Activated CD4-positive, alpha-beta T cell treated with anti-CD3 and anti-CD28 coated beads, Interleukin-2, amount 50 U/mL, for 4 hours (primary cell): Measurements from ENCODE around the gene ERVFRD-1.

Experiments
- DNase-seq, 2 experiments: peaks; one replicate each; pipeline ENCODE4 v3.0.0-alpha.2; 2020

ERVFRD-1 gene

DNA sequence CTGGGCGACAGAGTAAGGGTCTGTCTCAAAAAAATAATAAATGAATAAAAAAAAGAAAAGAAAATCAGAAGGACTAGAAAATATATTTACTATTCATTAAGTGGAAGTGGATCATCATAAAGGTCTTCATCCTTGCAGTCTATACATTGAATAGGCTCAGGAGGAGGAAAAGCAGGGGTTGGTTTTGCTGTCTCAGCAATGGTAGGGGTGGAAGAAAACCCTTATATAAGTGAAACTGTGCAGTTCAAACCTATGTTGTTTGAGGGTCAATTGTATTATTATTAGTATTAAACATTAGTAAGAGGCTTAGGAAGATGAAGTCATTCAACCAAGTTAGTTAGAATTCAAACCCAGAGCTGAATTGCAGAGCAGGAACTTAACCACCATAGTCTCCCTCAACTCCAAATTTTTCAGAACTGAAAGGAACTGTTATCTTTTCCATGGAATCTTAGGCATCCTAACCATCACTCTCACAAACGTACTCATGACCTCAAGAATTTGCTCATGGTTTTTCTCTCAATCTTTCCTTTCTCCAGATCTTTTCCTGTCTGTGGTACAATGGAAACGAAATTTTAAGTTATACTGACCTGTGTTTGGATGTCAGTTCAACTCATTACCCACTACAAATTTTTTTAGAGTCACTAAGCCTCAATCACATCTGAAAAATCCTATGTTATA is 25.6 kb downstream of the ERVFRD-1 start:
- DNase-seq, result no peak

DNA sequence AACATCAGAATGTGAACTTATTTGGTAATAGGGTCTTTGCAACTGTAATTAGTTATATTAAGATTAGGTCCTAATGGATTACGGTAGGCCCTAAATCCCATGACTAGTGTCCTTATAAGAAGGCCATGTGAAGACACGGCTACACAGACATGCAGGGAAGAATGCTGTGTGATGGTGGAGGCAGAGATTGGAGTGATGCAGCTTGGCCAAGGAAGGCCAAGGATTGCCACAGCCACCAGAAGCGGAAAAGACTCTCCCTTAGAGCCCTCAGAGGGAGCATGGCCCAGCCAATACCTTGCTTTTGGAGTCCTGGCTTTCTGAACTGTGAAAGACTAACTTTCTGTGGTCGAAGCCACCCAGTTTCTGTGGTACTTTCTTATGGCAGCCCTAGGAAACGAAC is 27.6 kb downstream of the ERVFRD-1 start:
- no peak for DNase-seq

DNA sequence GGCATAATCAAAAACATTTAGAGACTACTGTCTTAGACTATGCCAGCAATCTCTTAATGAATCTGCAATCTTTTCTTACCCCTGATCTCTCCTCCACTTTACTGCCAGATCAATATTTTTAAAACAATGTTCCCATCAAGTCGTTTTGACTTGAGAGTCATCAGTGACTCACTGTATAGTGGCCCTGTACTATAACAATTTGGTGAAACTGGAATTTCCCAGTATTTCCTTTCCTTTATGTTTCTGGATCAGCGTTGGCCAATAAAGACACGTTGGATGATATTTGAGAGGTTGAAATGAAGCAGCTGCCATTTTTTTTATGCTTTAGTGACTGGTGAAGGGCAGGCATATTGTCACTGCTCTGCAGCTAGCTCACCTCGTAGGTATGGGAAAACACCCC is 28.0 kb downstream of the ERVFRD-1 start:
- no peak for DNase-seq

DNA sequence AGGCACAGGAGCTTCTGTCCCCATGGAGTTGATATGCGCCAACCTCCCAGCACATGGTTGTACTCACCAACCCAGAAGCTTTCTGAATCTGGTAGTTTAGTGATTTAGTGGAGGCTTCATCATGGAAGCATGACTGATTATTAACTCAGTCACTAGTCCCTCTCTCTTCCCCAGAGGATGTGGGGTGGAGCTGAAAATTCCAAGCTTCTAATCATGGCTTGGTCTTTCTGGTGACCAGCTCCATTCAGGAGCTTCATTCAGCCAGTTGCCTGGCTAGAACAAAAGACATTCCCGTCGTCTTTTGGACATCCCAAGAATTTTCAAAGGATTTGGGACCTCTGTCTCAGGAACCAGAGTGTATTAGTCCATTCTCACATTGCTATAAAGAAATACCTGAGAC is 31.2 kb downstream of the ERVFRD-1 start:
- DNase-seq, result no peak

DNA sequence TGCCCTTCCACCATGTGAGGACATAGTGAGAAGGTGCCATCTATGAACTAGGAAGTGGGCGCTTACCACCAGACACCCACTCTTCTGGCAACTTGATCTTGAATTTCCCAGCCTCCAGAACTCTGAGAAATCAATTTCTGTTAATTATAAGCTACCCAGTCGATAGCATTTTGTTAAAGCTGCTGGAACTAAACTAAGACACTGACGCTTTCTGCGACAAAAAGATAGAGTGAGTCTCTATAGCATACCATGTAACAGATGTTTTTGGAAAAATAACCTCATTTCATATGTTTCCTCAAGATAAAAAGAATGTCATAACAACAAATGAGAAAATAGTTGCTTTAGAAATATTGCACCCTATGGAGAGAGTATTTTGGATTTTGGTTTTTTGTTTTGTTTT is 33.3 kb downstream of the ERVFRD-1 start:
- DNase-seq, result no peak

DNA sequence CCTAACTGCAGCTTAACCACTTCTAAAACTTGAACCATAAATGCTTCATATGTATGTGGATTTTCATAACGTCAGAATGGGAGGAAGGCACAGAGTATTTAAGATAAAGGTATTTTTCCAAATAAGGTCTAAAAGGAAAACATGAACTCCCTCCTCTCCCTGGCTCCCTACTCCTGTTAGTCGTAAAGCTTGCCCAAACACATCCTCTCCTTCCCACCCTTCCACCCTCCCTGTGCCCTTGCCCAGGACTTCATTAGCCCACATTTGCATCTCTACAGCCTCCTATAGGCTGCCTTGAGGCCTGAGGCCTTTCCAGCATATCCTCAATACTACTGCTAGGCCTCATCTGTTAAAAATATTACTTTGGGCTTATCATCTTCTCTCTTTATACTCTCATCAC is 35.0 kb downstream of the ERVFRD-1 start:
- no peak for DNase-seq

DNA sequence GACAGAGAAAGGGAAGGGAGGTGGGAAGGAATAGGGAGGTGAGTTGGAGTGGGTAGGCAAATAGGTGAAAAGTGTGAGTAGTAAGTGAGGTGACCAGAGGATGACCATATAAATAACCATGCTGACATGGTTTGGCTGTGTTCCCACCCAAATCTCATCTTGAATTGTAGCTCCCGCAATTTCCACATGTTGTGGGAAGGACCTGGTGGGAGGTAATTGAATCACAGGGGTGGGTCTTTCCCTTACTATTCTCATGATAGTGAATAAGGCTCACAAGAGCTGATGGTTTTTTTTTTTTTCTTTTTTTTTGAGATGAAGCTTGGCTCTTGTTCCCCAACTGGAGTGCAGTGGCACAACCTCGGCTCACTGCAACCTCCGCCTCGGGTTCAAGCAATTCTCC is 39.4 kb downstream of the ERVFRD-1 start:
- DNase-seq, result no peak

DNA sequence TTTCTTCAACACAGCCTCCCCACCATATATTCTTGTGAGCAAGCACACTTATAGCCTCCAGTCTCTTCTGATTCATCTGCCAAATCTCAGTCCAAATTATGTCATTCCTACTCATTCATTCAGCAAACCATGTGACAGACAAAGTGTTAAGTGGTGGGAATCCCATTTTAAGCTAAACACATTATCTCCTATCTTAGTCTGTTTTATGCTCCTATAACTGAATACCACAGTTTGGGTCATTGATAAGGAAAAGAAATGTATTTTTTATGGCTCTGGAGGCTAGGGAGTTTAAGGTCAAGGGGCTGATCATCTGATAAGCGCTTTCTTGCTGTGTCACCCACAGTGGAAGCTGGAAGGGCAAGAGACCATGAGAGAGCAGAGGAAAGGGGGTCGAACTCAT is 41.8 kb downstream of the ERVFRD-1 start:
- no peak for DNase-seq

DNA sequence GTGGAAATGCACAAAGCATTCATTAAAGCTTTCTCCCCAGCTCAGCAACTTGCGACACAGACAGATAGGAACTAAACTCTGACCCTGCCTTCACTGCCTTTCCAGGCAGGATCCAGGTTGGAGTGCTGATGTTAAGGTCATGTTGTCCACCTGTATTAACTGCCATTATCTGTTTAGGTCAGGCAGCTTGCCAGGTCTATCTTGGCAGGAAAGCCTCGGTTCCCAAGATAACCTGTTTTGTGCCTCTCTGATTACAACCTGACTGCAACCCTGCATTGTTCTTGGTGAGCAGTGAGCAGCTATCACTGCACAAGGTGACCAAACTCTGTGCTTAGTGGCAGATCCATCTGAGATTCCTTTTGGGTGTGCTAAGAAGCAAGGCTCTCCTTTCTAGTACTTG is 44.2 kb downstream of the ERVFRD-1 start:
- DNase-seq, result no peak

DNA sequence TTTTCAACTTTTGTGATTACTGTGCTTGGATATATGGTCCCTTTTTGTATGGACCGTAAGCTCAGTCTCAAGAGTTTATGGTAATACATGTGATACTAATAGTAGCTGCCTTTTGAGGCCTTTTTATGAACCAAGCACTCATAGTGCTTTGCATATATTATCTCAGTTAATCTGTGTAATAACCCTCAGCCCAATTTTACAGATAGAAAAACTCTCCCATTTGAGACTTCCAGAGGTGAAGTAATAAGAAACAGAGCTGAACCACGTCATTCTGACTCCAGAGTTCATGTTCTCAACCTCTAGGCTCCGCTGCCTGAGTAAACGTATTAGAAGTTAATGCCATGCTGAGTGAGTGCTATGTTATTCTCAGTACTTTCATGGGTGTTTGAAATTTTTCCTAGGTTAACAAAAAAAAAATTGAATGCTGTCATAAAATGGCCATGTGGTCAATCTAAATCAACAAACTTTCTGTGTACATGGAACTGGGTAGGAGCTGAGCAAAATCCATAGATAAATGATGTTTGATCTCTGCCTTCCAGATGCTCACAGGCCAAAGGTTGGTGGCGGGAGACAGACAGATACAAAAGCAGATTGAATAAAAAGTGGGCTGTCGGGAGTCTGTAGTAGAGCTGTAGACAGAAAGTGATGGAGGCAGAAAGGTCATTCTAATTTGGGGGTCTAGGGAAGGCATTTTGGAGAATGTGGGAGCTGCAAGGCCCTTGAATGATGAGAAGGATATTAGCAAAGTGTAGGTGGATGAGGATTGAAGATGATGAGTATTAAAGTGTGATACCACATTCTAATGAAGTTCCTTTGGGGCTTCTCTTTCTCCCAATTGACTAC is 44.8 kb downstream of the ERVFRD-1 start:
- DNase-seq, result no peak

DNA sequence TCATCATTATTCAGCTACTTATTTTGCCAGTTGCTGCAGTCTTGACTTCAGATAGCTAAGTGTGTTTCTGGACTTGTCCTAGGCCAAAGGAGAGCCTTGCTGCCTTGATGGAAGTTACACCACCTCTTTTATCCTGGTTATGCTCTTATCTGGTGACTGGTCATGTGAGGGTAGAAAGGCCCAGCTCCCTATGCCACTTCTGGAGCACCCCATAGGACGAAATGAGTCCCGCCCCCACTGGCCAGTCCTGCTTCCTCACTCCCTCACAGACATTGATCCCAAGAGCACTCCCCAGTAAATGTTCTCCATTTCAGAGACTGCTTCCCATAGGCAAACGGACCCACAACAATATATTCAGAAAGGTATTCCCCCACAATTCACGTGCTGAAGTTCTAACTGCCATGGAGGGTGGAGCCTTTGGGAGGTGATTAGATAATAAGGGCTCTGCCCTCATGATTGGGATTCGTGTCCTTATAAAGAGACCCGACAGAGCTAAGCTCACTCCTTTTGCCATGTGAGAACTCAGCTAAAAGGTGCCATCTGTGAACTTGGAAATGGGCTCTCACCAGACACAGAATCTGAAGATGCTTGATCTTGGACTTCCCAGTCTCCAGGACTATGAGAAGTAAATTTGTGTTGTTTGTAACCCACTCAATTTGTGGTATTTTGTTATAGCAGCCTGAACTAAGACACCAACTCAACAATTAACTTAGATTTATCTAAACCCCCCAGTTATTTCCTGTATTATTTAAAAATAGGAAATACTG is 45.9 kb downstream of the ERVFRD-1 start:
- no peak for DNase-seq

DNA sequence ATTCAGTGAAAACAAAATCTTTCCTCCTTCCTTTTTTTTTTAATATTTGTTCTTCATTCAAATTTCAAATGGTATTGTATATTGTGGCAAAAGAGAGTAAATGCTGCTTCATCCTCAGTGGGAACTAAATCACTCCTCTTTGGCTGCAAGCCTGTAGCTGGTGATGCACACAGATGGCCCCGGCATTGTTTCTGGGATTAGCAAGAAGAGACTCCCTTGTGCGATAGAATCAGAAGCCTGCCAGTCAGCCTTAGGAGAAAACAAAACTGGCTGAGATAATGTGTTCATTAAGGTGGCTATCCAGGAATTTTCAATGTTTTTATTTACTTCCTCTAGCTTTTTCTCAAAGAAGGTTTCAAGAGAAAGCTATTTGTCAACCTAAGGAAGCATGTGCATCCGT is 46.7 kb downstream of the ERVFRD-1 start:
- no peak for DNase-seq

DNA sequence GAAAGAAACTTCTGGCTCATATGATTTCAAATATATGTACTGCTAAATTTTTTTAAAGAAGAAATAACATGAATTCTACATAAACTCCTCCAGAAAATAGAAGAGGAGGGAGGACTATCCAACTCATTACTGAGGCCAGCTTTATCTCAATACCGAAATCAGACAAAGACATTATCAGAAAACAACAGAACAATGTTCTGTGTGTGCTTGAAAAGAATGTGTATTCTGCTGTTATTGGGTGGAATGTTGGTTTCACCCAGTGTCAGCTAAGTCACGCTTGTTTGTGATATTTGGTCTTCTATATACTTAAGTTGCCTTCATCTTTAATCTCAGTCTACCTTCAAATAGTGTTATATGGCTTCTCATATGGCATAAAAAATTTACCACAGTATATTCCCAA is 48.8 kb downstream of the ERVFRD-1 start:
- DNase-seq, result no peak

DNA sequence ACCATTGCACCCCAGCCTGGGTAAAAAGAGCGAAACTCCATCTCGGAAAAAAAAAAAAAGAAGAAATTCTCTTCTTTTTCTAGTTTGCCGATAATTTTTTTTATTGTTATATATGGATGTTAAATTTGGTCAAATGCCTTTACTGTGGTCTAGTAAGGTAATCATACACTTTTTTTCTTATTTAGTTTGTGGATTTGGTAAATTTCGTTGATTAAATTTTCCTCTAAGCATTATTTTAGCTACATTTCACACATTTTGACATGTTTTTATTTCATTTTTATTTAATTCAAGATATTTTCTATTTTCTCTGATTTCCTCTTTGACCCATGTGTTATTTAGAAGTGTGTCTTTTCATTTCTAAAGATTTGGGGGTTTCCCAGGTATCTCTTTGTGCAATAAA is 49.4 kb downstream of the ERVFRD-1 start:
- no peak for DNase-seq

DNA sequence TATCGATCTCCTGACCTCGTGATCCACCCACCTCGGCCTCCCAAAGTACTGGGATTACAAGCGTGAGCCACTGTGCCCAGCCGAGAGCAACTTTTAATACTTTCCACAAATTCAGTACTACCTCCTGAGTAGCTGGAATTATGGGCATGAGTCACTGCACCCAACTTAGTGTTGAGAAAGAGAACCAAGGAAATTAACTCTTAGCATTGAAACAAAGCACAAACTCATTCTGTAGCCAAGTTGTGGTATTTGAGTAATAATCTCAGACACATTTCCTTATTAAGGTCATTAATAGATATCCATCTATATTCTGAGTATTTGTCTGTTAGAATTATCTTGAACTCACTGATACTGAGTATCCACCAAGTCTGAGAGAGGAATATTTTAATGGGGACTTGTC is 53.1 kb downstream of the ERVFRD-1 start:
- no peak for DNase-seq

DNA sequence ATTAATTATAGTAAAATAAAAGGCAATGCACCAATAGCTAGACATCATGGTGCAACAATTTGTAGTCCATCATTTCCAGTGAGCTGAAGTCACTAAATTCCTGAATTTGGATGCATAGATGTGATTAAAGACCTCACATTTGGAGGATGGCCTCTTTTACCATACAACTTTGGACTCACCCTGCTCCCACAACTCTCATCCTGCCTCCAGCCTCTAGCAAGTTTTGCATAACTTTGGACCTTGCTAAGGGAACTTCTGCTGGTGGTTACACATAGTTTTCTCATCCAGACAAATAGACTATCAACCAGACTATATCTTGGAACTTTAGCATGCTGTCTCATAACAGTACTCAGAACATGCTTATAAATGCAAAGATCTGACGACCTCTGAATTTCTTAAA is 54.7 kb downstream of the ERVFRD-1 start:
- DNase-seq, result no peak

DNA sequence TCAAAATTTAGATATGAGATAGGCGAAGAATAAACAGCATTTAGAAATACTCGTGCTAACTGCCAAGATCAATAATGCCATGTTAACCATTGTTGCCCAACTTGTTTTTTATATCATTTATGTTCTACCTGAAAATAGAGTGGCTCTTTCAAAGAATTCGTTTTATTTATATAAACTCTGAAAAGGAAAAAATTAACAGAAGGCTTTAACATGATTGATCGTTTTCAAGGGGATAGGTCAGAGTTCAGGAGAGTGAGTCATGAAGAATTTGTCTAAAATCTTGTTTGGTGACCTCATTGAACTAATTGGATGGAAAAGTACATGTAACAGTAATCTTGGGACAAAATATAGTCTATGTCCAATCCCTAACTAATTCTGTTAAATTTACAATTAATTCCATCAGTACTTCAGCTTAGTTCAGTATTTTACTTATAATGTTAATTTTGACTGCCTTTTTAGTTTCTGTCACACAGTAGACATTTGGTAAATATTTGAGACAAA is 56.3 kb downstream of the ERVFRD-1 start:
- no peak for DNase-seq

DNA sequence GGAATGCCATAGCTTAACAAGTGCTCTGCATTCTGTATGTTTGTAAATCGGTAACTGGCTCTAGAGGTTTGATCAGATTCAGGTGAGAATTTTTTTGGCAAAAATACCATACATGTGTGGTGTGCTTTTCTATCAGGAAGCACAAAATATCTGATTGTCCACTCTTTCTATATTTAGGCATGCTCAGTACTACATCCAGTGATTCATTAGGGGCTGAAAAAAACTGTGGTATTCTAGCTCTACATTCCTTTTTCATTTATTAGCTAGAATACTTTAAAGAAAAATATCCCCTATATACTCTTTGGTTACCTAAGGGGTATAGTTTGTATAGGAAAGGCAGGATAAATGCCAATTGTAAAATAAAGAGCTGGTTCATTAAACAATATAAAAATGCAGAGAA is 56.8 kb downstream of the ERVFRD-1 start:
- no peak for DNase-seq

DNA sequence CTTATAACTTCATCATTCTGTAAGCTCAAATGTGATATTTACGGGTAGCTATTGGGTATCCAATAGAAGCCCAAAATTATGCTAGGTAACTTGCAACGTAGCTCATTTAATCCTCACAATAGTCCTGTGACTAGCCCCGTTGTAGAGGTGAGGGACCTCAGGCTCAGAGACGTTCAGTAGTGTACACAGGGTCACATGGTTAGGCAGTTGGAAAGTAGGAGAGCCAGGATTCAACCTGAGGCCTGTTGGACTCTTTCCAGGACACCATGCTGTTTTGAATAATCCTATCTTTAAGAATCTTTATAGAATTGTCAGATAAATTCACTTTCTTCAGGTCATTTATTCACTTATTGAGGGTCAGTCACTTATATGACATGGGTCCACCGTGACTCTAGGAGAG is 58.2 kb downstream of the ERVFRD-1 start:
- DNase-seq, result no peak
